ENCODE measurements around the gene CSGALNACT2. TPM values are rescaled to one million over a fixed set of nuclear protein-coding genes. Genes with fewer than 3 reads are reported as not detected.

Gene CSGALNACT2
- total RNA-seq, 1 donor = 31.8 TPM

DNA sequence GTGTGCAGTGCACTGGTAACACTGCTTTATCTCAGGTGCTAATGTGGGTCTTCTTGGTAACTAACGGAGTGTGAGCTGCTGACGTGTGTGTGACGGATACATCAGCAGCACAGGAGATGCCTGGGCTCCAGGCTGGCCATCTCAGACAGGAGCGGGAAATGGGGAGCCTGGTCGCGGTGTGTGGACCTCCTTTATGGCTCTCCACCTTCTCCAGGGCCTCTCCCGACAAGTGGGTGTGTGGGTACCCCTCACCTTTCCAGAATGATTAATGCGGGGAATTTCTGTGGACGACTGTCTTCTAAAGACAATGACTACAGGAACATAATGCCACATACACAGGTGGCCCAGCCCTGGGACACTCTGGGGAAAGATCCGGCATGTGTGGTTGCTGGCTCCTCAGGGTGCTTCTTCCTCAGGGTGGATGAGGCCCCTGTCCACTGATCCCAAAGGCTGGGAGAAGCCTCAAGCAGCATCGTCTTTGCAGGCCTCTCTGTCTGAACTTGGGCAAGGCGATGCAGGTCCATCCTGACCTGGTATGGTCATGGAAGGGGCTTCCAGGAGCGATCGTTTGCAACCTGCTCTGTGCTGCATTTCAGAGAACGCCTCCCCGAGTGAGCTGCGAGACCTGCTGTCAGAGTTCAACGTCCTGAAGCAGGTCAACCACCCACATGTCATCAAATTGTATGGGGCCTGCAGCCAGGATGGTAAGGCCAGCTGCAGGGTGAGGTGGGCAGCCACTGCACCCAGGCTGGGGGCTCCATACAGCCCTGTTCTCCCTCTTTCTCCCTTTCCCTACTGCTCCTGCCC is 20.3 kb upstream of the CSGALNACT2 start:
- no peak overlapping the region for H3K27ac ChIP-seq (ENCODE audit: low read depth, low read length)
- no peak overlapping the region for H2AFZ ChIP-seq (ENCODE audit: low read length)
- no peaks in the 10 kb centered on the region for H4K20me1 ChIP-seq (ENCODE audit: insufficient read depth, low read length)
- H3K4me2 ChIP-seq (ENCODE audit: insufficient read depth, low read length) = no peak overlapping the region
- H3K9me3 ChIP-seq (ENCODE audit: low read depth, low read length) = no peaks in the 10 kb centered on the region
- no peaks in the 10 kb centered on the region for H3K27me3 ChIP-seq (ENCODE audit: insufficient read depth, low read length)
- no peaks in the 10 kb centered on the region for H3K79me2 ChIP-seq (ENCODE audit: insufficient read depth, low read length)
- H3K36me3 ChIP-seq (ENCODE audit: insufficient read depth, low read length) = no peaks in the 10 kb centered on the region
- H3K4me1 ChIP-seq (ENCODE audit: insufficient read depth, low read length) = no peaks in the 10 kb centered on the region
- no peak overlapping the region for H3K4me3 ChIP-seq (ENCODE audit: insufficient read depth, low read length)
- TF ChIP-seq, protein P1, sequence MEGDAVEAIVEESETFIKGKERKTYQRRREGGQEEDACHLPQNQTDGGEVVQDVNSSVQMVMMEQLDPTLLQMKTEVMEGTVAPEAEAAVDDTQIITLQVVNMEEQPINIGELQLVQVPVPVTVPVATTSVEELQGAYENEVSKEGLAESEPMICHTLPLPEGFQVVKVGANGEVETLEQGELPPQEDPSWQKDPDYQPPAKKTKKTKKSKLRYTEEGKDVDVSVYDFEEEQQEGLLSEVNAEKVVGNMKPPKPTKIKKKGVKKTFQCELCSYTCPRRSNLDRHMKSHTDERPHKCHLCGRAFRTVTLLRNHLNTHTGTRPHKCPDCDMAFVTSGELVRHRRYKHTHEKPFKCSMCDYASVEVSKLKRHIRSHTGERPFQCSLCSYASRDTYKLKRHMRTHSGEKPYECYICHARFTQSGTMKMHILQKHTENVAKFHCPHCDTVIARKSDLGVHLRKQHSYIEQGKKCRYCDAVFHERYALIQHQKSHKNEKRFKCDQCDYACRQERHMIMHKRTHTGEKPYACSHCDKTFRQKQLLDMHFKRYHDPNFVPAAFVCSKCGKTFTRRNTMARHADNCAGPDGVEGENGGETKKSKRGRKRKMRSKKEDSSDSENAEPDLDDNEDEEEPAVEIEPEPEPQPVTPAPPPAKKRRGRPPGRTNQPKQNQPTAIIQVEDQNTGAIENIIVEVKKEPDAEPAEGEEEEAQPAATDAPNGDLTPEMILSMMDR (IDR thresholded peaks at IDR 0.05; ENCODE audit: extremely low read depth, low read depth, low read length) = no peak
- DNase-seq (ENCODE audit: insufficient read length, low spot score, missing footprints) = peak; percentile 59

DNA sequence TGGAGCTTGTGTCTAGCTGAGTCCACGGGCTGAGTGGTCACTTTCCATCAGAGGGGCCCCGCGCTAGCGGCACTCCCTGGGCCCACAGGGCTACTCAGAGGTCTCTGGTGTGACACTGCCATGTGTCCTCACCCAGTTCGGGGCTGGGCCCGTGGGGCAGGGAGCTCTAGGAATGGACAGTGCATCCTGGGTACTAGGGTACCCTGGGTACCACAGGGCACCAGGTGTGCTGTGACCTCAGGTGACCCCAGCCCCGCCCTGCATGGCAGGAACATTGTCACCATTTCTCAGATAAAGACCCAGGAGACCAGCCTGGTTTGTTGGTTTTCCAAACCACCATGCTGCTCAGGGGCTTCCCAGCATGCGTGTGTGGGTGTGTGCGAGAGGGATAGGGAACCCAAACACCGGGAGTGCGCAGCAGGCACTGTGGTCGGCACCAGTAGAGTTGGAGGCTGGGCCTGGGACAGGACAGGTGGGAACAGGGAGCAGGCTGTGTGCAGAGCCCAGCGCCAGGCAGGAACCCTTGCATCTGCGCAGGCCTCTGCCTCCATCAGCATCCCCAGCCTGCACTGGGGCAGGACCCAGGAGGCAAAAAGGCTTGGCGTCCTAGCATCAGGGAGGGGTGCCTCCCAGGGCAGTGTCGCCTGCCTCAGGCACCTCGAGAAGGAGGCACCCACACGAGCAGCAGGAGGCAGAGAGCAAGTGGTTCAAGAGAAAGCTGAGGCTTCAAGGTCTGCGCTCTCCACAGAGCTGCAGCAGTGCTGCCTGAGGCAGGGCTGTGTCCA is 19.4 kb upstream of the CSGALNACT2 start:
- no peaks in the 10 kb centered on the region for H3K27me3 ChIP-seq (ENCODE audit: insufficient read depth, low read length)
- no peaks in the 10 kb centered on the region for H3K36me3 ChIP-seq (ENCODE audit: insufficient read depth, low read length)
- H3K9me3 ChIP-seq (ENCODE audit: low read depth, low read length) = no peaks in the 10 kb centered on the region
- no peak overlapping the region for H3K4me3 ChIP-seq (ENCODE audit: insufficient read depth, low read length)
- no peak overlapping the region for H3K27ac ChIP-seq (ENCODE audit: low read depth, low read length)
- no peak overlapping the region for H2AFZ ChIP-seq (ENCODE audit: low read length)
- peak; percentile 65 for DNase-seq (ENCODE audit: insufficient read length, low spot score, missing footprints)
- no peak overlapping the region for H3K4me2 ChIP-seq (ENCODE audit: insufficient read depth, low read length)
- TF ChIP-seq, protein P1 (IDR thresholded peaks at IDR 0.05; ENCODE audit: extremely low read depth, low read depth, low read length) = no peak
- H3K79me2 ChIP-seq (ENCODE audit: insufficient read depth, low read length) = no peaks in the 10 kb centered on the region
- no peaks in the 10 kb centered on the region for H4K20me1 ChIP-seq (ENCODE audit: insufficient read depth, low read length)
- H3K4me1 ChIP-seq (ENCODE audit: insufficient read depth, low read length) = no peaks in the 10 kb centered on the region

DNA sequence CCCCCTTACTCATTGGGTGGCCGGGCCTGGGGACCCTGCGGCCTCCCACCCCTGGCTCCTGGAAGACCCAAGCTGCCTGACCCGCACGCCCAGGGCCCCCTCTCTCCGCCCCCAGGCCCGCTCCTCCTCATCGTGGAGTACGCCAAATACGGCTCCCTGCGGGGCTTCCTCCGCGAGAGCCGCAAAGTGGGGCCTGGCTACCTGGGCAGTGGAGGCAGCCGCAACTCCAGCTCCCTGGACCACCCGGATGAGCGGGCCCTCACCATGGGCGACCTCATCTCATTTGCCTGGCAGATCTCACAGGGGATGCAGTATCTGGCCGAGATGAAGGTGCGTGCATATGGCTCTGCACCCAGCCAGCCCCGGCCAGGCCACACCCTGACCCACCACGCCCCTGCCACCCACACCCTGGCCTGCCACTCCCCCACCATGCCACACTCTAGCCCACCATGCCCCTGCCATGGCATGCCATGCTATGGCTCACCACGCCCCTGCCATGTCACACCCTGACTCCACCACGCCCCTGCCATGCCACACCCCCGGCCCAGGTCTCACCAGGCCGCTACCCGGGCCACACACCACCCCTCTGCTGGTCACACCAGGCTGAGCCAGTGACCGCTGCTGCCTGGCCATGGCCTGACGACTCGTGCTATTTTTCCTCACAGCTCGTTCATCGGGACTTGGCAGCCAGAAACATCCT is 18.7 kb upstream of the CSGALNACT2 start:
- H3K79me2 ChIP-seq (ENCODE audit: insufficient read depth, low read length) = no peaks in the 10 kb centered on the region
- no peaks in the 10 kb centered on the region for H4K20me1 ChIP-seq (ENCODE audit: insufficient read depth, low read length)
- peaks cover under 1% of the 10 kb centered on the region for H3K27me3 ChIP-seq (ENCODE audit: insufficient read depth, low read length)
- H2AFZ ChIP-seq (ENCODE audit: low read length) = no peak overlapping the region
- TF ChIP-seq, protein P1 (IDR thresholded peaks at IDR 0.05; ENCODE audit: extremely low read depth, low read depth, low read length) = no peak
- peak; percentile 66 for DNase-seq (ENCODE audit: insufficient read length, low spot score, missing footprints)
- no peak overlapping the region for H3K27ac ChIP-seq (ENCODE audit: low read depth, low read length)
- H3K4me2 ChIP-seq (ENCODE audit: insufficient read depth, low read length) = no peak overlapping the region
- H3K4me1 ChIP-seq (ENCODE audit: insufficient read depth, low read length) = no peaks in the 10 kb centered on the region
- H3K4me3 ChIP-seq (ENCODE audit: insufficient read depth, low read length) = no peak overlapping the region
- H3K9me3 ChIP-seq (ENCODE audit: low read depth, low read length) = no peaks in the 10 kb centered on the region
- H3K36me3 ChIP-seq (ENCODE audit: insufficient read depth, low read length) = no peaks in the 10 kb centered on the region
